CD14-positive monocyte (primary cell): ENCODE measurements around the gene GALNT18. TPM values are rescaled to one million over a fixed set of nuclear protein-coding genes. Genes with fewer than 3 reads are reported as not detected.

ENCODE experiments used
- DNase-seq, 3 donors: peaks; one replicate each; pipeline ENCODE4 v3.0.0-alpha.2; 2011 to 2022
- H2AFZ ChIP-seq: 2 replicates; pipeline ENCODE4 v1.6.0; 2012; ENCODE audit warnings: mild to moderate bottlenecking, low read depth, low read length, inconsistent platforms; ENCODE audit not compliant: insufficient read depth, poor library complexity, severe bottlenecking
- H3K27ac ChIP-seq, 2 donors: 1 replicate in 1 of 2; 2 replicates in 1 of 2; pipeline ENCODE4 v1.5.1; 2012 to 2013; ENCODE audit warnings: low read length in 2 of 2, control low read depth in 1 of 2, inconsistent platforms in 1 of 2, low read depth in 1 of 2, mild to moderate bottlenecking in 1 of 2
- H3K27me3 ChIP-seq, 2 donors: one replicate each; pipeline versions ENCODE4 v1.6.0 to v1.6.1; 2011 to 2013; ENCODE audit warnings: low read length in 2 of 2; ENCODE audit not compliant: control insufficient read depth in 2 of 2, insufficient read depth in 2 of 2
- H3K36me3 ChIP-seq, 2 donors: replicated peaks in 1 of 2; 1 replicate in 1 of 2; 2 replicates in 1 of 2; pipeline versions ENCODE4 v1.5.1 to v1.6.1; 2012 to 2013; ENCODE audit warnings: low read length in 2 of 2, control low read depth in 1 of 2, inconsistent platforms in 1 of 2, mild to moderate bottlenecking in 1 of 2; ENCODE audit not compliant: insufficient read depth in 2 of 2, control insufficient read depth in 1 of 2
- H3K4me1 ChIP-seq, 2 donors: 1 replicate in 1 of 2; 2 replicates in 1 of 2; pipeline versions ENCODE4 v1.5.1 to v1.6.1; 2012 to 2013; ENCODE audit warnings: low read length in 2 of 2, control low read depth in 1 of 2, inconsistent platforms in 1 of 2, mild to moderate bottlenecking in 1 of 2, moderate library complexity in 1 of 2; ENCODE audit not compliant: insufficient read depth in 2 of 2, control insufficient read depth in 1 of 2
- H3K4me2 ChIP-seq: replicated peaks from 2 replicates; pipeline ENCODE3; 2012; ENCODE audit warnings: low read length, moderate library complexity, mild to moderate bottlenecking; ENCODE audit not compliant: poor library complexity, severe bottlenecking; ENCODE audit errors: extremely low read depth
- H3K4me3 ChIP-seq, 3 experiments: fragments of 200-600 bp in 1 of 3; sonication (generic) in 1 of 3; replicated peaks in 1 of 3; 1 replicate in 2 of 3; 2 replicates in 1 of 3; pipeline ENCODE4 v1.5.1; 2011 to 2013; ENCODE audit warnings: low read length in 3 of 3, mild to moderate bottlenecking in 3 of 3, control low read depth in 2 of 3, low read depth in 2 of 3, inconsistent platforms in 1 of 3, moderate library complexity in 1 of 3
- H3K79me2 ChIP-seq: 2 replicates; pipeline ENCODE4 v1.6.0; 2012; ENCODE audit warnings: mild to moderate bottlenecking, control low read depth, inconsistent platforms, low read length, moderate library complexity; ENCODE audit not compliant: insufficient read depth
- H3K9ac ChIP-seq: 2 replicates; pipeline ENCODE4 v1.6.0; 2017; ENCODE audit warnings: low read length, mild to moderate bottlenecking; ENCODE audit not compliant: insufficient read depth, poor library complexity, severe bottlenecking
- H3K9me3 ChIP-seq, 2 donors: replicated peaks in 1 of 2; 1 replicate in 1 of 2; 2 replicates in 1 of 2; pipeline versions ENCODE4 v1.5.1 to v1.6.1; 2012 to 2013; ENCODE audit warnings: low read length in 2 of 2, control low read depth in 1 of 2; ENCODE audit not compliant: control insufficient read depth in 1 of 2, insufficient read depth in 1 of 2
- H4K20me1 ChIP-seq: 2 replicates; pipeline ENCODE4 v1.6.0; 2012; ENCODE audit warnings: mild to moderate bottlenecking, low read length, control low read depth, moderate library complexity; ENCODE audit not compliant: insufficient read depth
- H3K27ac Mint-ChIP-seq, 7 donors: one replicate each; pipeline ENCODE4 v1.8.0; 2020; ENCODE audit warnings: mild to moderate bottlenecking in 7 of 7, mixed read lengths in 7 of 7, moderate library complexity in 6 of 7, inconsistent platforms in 2 of 7
- H3K27me3 Mint-ChIP-seq, 3 donors: one replicate each; pipeline ENCODE4 v1.8.0; 2021 to 2022; ENCODE audit warnings: low read depth in 3 of 3, mild to moderate bottlenecking in 3 of 3, mixed read lengths in 3 of 3, moderate library complexity in 3 of 3, inconsistent platforms in 1 of 3
- H3K36me3 Mint-ChIP-seq, 2 donors: one replicate each; pipeline ENCODE4 v1.8.0; 2020; ENCODE audit warnings: mixed read lengths in 2 of 2, inconsistent platforms in 1 of 2, mild to moderate bottlenecking in 1 of 2
- H3K4me1 Mint-ChIP-seq: one replicate; pipeline ENCODE4 v1.8.0; 2020; ENCODE audit warnings: mild to moderate bottlenecking, mixed read lengths
- H3K4me3 Mint-ChIP-seq, 2 donors: one replicate each; pipeline ENCODE4 v1.8.0; 2020; ENCODE audit warnings: mild to moderate bottlenecking in 2 of 2, mixed read lengths in 2 of 2, moderate library complexity in 1 of 2
- H3K9me3 Mint-ChIP-seq, 7 donors: one replicate each; pipeline ENCODE4 v1.8.0; 2020 to 2022; ENCODE audit warnings: mixed read lengths in 7 of 7, mild to moderate bottlenecking in 6 of 7, moderate library complexity in 6 of 7, inconsistent platforms in 2 of 7
- WGBS: methylation state at CpG from one replicate; pipeline ENCODE4 v1.1.5; 2013; ENCODE audit warnings: missing lambda C conversion rate; ENCODE audit not compliant: insufficient coverage; 5-methylcytosine and 5-hydroxymethylcytosine counted together
- intact Hi-C, 2 donors: fragments of 100-400 bp; cut with micrococcal nuclease; formaldehyde crosslinking; loops; one replicate each; pipeline versions ENCODE4 v1.15.0 to v1.15.1; 2023
- polyA plus RNA-seq, 3 donors: library from polyadenylated mRNA; depleted of rRNA in 1 of 3; unstranded in 2 of 3; stranded (reverse) in 1 of 3; fragments of 300-500 nt in 2 of 3; fragments of >200 nt in 1 of 3; fragmentation: Illumina TruSeq in 2 of 3; gene quantifications; 1 replicate in 2 of 3; 2 replicates in 1 of 3; pipeline ENCODE4 v1.2.3, GENCODE V29; 2012 to 2021
- TF ChIP-seq, protein P1 (sequence below): fragments of 200-600 bp; IDR thresholded peaks from one replicate; pipeline ENCODE4 v1.8.0; 2022; ENCODE audit warnings: antibody characterized with exemption, mild to moderate bottlenecking

The GALNT18 gene
- polyA plus RNA-seq, 3 donors: not detected

DNA sequence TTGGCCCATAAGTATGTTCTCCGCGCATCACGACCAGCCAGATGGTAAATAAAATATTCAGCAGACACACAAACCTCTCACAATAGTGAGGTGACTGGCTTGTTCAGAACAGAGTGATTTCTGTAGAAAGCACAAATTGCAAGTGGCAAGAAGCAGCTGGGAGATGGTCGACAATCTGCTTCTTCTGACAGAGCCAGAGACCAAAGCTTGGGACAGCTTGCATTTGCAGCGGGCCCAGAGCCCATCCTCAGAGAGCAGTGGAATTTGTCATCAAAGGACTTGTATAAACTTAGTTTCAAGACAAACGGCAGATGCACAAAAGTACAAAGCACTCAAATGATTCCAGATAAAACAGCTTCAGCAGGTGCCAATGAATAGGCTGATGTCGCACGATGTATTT, 7.6 kb upstream of the GALNT18 start:
- intact Hi-C loops: no loop called here
- Histone ChIP-seq H3K79me2 (no peaks in the 10 kb centered on the region), H3K9me3 (no peaks in the 10 kb centered on the region), H3K4me3 (no peak overlapping the region), H3K4me2 (no peak overlapping the region), H2AFZ (no peak overlapping the region), H3K4me1 (no peaks in the 10 kb centered on the region), H3K9ac (no peak overlapping the region), H3K27me3 (peaks cover 0 to 6% of the 10 kb centered on the region in 2 donors), H3K36me3 (no peaks in the 10 kb centered on the region), H3K27ac (no peak overlapping the region), H4K20me1 (no peaks in the 10 kb centered on the region)
- Mint-ChIP-seq H3K27ac (no peak overlapping the region), H3K36me3 (no peaks in the 10 kb centered on the region), H3K4me3 (peak overlapping the region in 1 of 2 donors; percentile 16), H3K4me1 (no peaks in the 10 kb centered on the region), H3K9me3 (no peaks in the 10 kb centered on the region), H3K27me3 (peaks cover 10 to 20% (median 16%) of the 10 kb centered on the region in 3 donors)
- DNase-seq: no peak
- 90% methylated on average over 3 of the region's 8 CpGs for WGBS
- TF ChIP-seq, protein P1, sequence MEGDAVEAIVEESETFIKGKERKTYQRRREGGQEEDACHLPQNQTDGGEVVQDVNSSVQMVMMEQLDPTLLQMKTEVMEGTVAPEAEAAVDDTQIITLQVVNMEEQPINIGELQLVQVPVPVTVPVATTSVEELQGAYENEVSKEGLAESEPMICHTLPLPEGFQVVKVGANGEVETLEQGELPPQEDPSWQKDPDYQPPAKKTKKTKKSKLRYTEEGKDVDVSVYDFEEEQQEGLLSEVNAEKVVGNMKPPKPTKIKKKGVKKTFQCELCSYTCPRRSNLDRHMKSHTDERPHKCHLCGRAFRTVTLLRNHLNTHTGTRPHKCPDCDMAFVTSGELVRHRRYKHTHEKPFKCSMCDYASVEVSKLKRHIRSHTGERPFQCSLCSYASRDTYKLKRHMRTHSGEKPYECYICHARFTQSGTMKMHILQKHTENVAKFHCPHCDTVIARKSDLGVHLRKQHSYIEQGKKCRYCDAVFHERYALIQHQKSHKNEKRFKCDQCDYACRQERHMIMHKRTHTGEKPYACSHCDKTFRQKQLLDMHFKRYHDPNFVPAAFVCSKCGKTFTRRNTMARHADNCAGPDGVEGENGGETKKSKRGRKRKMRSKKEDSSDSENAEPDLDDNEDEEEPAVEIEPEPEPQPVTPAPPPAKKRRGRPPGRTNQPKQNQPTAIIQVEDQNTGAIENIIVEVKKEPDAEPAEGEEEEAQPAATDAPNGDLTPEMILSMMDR: no peak

DNA sequence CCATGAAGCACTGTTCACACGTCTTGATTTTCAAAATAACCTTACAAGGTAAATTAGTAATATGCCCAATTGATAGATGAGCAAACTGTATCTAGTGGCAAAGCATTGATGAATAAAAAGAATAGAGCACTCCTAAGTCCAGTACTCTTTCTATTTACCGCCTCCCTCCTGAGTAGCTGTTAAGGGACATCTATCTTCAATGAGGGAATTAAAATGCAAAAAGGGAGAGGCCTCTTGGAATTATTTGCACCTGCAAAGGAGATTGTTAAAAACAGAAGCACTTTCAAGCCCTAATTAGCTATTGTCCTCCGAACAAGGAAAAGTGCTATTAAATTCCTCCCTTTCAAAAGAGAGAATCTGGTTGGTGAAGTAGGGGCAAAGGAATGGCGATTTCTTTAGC, 6.8 kb upstream of the GALNT18 start:
- no peaks in the 10 kb centered on the region for H3K9me3 Mint-ChIP-seq
- Histone ChIP-seq H3K4me2 (no peak overlapping the region), H2AFZ (no peak overlapping the region), H3K27me3 (peaks cover 5 to 12% of the 10 kb centered on the region in 2 donors), H4K20me1 (no peaks in the 10 kb centered on the region), H3K27ac (no peak overlapping the region), H3K9ac (no peak overlapping the region), H3K79me2 (no peaks in the 10 kb centered on the region), H3K4me1 (no peaks in the 10 kb centered on the region), H3K36me3 (no peaks in the 10 kb centered on the region), H3K9me3 (no peaks in the 10 kb centered on the region), H3K4me3 (no peak overlapping the region)
- H3K4me3 Mint-ChIP-seq: no peak overlapping the region
- peaks cover 10 to 27% (median 19%) of the 10 kb centered on the region in 3 donors for H3K27me3 Mint-ChIP-seq
- H3K27ac Mint-ChIP-seq: no peak overlapping the region
- WGBS: 80% methylated on average over 2 of the region's 4 CpGs
- TF ChIP-seq, protein P1: no peak
- no peak for DNase-seq
- no peaks in the 10 kb centered on the region for H3K36me3 Mint-ChIP-seq
- intact Hi-C loops: no loop called here
- no peaks in the 10 kb centered on the region for H3K4me1 Mint-ChIP-seq
